PFSK-1 (cell line): Measurements from ENCODE around the gene UBR4.

Experiments used
- FOXP2 ChIP-seq: optimal IDR thresholded peaks from 2 replicates; pipeline ENCODE3; 2011; ENCODE audit warnings: borderline replicate concordance, control low read depth, inconsistent platforms; ENCODE audit not compliant: insufficient read depth; ENCODE audit errors: extremely low read length, extremely low read depth
- POLR2AphosphoS5 ChIP-seq: IDR thresholded peaks from 2 replicates; pipeline ENCODE4 v1.6.1; 2012; ENCODE audit warnings: low read depth, mild to moderate bottlenecking, control low read depth, low read length, moderate library complexity
- SIN3A ChIP-seq: IDR thresholded peaks from 2 replicates; pipeline ENCODE4 v1.6.1; 2012; ENCODE audit warnings: mild to moderate bottlenecking, low read length, moderate library complexity, borderline replicate concordance; ENCODE audit not compliant: insufficient read depth
- TAF1 ChIP-seq: IDR thresholded peaks from 2 replicates; pipeline ENCODE4 v1.6.1; 2012; ENCODE audit warnings: low read length, control low read depth, borderline replicate concordance; ENCODE audit not compliant: insufficient read depth
- TF ChIP-seq, protein P1 (sequence below), 2 experiments: IDR thresholded peaks; 2 replicates each; pipeline versions ENCODE4 v1.6.1 to v1.8.0; 2011 to 2012; ENCODE audit warnings: low read depth in 2 of 2, low read length in 2 of 2, control low read depth in 1 of 2, inconsistent platforms in 1 of 2, mild to moderate bottlenecking in 1 of 2, moderate library complexity in 1 of 2; ENCODE audit not compliant: insufficient read depth in 1 of 2

UBR4 gene

DNA sequence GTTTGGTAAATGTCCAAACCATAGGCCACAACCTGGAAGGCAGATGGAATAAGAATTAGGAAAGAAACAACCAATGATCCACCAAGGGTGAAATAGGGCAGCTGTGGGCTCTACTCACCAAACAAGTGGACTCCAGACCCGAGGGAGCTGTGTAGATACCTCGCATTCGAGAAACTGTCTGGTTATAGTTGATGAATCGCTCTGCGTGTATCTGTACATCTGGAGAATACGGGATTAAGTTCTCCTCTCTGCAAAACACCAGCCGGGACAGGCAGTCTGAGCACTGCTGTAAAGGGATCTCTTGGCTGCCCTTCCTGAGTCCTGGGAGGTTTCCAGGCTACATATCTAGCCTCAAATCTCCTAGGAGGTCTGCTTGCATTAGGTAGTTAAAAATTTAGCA lies 9.4 kb upstream of the UBR4 start:
- TF ChIP-seq, protein P1, sequence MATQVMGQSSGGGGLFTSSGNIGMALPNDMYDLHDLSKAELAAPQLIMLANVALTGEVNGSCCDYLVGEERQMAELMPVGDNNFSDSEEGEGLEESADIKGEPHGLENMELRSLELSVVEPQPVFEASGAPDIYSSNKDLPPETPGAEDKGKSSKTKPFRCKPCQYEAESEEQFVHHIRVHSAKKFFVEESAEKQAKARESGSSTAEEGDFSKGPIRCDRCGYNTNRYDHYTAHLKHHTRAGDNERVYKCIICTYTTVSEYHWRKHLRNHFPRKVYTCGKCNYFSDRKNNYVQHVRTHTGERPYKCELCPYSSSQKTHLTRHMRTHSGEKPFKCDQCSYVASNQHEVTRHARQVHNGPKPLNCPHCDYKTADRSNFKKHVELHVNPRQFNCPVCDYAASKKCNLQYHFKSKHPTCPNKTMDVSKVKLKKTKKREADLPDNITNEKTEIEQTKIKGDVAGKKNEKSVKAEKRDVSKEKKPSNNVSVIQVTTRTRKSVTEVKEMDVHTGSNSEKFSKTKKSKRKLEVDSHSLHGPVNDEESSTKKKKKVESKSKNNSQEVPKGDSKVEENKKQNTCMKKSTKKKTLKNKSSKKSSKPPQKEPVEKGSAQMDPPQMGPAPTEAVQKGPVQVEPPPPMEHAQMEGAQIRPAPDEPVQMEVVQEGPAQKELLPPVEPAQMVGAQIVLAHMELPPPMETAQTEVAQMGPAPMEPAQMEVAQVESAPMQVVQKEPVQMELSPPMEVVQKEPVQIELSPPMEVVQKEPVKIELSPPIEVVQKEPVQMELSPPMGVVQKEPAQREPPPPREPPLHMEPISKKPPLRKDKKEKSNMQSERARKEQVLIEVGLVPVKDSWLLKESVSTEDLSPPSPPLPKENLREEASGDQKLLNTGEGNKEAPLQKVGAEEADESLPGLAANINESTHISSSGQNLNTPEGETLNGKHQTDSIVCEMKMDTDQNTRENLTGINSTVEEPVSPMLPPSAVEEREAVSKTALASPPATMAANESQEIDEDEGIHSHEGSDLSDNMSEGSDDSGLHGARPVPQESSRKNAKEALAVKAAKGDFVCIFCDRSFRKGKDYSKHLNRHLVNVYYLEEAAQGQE (IDR thresholded peaks at IDR 0.05; ENCODE audit: insufficient read depth in 1 of 2, low read depth in 2 of 2, low read length in 2 of 2): no peak
- TF ChIP-seq POLR2AphosphoS5 (no peak), FOXP2 (no peak), SIN3A (no peak), TAF1 (no peak)

DNA sequence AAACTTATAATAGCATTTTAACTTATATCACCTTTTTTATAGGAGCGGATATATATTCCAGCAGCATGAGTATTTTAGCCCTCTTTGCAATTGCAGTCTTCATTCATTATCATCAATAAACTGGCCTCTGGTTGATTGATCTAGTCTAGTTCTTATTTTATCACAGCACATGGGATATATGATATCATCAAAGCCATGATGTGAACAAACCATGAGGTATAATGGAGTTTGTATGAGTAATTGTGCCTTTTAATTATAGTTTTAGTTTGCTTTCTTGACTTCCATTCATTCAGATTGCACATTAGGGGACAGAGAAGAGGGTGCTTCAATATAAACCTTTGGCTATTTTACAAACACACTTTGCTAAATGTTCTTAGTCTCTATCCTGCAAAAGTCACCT lies 3.5 kb upstream of the UBR4 start:
- TF ChIP-seq TAF1 (no peak), POLR2AphosphoS5 (no peak), FOXP2 (no peak), SIN3A (no peak)
- TF ChIP-seq, protein P1 (IDR thresholded peaks at IDR 0.05; ENCODE audit: insufficient read depth in 1 of 2, low read depth in 2 of 2, low read length in 2 of 2): no peak

DNA sequence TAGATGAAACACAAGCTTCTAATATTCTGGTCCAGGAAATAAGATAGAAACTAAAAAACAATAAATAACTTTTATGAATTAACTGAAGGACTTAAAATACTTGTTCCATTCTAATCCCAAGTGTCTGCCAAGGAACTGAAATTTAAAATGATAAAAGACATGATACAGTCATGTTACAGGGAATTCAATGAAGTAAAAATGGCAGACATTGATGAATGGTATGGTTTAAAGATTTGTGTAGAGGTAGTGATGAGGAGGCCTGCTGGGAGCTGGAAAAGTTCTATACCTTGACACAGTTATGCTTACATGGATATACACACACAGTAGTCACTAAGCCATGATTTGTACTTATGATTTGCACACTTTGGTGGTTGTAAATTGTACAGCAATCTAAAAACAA lies 2.1 kb upstream of the UBR4 start:
- TF ChIP-seq FOXP2 (no peak), POLR2AphosphoS5 (no peak), TAF1 (no peak), SIN3A (no peak)
- TF ChIP-seq, protein P1 (IDR thresholded peaks at IDR 0.05; ENCODE audit: insufficient read depth in 1 of 2, low read depth in 2 of 2, low read length in 2 of 2): no peak

DNA sequence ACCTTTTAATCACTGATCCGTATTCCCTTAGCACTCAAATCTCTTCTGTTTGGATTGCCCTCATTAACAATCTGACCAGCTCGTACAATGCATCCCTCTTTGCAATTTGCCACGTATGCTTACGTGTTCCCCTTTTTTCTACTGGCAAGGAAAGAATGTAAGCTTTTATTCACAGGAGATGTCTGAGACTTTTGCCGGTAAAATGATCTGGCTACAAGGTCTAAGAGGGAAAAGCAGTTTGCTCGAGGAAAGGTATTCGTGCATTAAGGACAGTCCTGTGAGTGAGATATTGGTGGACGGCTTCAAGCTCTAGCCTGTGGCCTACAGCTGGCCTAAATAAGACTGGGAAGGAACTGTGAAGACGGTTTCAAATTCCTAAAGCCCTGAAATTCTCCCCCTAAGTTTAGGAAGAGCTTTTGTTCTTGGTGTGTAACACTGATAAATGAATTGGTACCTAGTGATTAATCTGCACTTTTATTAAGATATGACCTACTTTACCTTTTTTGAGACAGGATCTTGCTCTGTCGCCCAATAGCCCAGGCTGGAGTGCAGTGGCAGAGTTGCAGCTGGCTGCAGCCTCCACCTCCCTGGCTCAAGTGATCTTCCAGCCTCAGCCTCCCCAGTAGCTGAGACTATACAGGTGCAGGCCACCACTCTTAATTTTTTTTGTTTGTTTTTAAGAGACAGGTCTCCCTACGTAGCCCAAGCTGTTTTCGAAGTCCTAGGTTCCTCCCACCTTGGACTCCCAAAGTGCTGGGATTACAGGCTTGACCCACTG lies 895 bp upstream of the UBR4 start:
- TF ChIP-seq FOXP2 (no peak), SIN3A (no peak), TAF1 (no peak), POLR2AphosphoS5 (no peak)
- TF ChIP-seq, protein P1 (IDR thresholded peaks at IDR 0.05; ENCODE audit: insufficient read depth in 1 of 2, low read depth in 2 of 2, low read length in 2 of 2): no peak

DNA sequence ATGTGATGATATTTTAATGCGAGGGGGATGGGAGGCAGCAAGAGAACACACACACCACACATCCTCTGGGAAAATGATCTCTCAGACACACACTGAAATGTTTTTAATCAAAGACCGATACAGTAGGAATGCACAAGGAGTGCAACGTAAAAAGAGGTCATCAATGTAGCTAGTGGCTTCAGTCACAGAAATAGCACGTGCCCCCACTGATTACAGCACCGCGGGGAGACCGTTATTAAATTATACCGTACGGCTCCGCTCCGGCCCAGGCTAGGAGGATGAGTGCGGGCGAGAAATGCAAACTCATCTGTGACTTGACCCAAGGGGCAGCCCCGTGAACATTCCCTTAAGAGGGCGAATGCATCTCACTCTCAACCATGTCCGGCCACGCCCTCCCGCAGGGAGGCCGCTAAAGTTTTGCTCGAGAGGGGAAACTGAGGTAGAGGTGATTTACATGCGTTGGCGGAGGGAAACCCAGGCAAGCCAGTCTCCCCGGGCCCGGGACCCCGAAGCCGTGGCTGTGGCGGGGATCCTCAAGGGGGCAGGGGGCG lies 552 bp downstream of the UBR4 start:
- TF ChIP-seq TAF1 (no peak), POLR2AphosphoS5 (no peak), SIN3A (no peak), FOXP2 (no peak)
- TF ChIP-seq, protein P1 (IDR thresholded peaks at IDR 0.05; ENCODE audit: insufficient read depth in 1 of 2, low read depth in 2 of 2, low read length in 2 of 2): no peak
